Measurements from ENCODE around the gene CHRNB4.

CHRNB4 gene

DNA sequence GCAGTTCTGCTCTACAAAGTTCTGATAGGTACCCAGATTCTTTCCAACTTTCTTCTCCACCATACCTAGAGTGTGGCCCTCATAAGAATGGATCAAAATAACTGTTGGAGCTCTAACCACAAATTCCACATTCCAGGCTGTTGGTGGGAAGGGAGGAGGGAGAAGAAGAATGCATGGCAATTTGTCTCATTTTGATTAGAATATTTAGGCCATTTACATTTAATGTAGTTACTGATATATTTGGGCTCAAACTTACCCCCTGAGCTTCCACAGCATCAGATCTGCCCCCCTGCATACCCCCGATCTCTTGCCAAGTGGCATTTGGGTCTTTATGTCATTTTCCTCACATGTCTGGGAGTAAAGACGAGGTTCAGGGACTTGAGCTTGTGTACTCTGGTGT is 7.7 kb downstream of the CHRNB4 start:
- no peak for DNase-seq (ENCODE audit: low read depth)

DNA sequence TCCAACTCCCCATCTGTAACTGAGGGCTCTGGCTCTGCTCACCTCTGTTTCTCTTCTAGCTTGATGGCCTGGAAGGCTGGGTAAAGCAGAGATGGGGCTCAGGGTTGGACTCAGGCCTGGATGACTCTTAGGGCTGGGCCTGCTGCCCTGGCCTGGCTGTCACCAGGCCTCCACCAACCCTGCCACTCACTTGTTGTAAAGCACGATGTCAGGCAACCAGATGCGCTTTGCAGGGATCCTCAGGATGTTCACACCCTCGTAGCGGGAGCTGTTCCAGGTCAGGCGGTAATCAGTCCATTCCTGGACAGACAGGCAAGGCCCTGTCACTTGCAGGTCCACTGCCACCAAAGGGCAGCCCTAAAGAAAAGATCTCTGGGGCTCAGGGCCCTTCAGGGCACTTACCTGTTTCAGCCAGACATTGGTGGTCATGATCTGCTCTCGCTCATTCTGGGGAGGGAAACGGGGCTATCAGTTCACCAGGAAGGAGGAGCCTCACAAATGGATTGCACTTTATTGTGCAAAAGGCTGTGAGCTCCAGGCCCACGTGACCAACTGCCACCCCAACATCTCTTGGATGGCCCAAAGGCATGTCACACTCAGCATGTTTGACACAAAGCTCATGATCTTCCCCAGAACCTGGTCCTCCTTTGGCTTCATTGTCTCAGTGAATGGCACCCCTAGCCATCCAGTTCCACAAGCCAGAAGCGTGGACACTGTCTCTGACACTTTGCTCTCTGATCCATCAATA is 9.9 kb downstream of the CHRNB4 start:
- DNase-seq (ENCODE audit: low read depth), result no peak

GRCh38 chr15:78629716-78630065 is 11.3 kb downstream of the CHRNB4 start:
- no peak for DNase-seq (ENCODE audit: low read depth)

DNA sequence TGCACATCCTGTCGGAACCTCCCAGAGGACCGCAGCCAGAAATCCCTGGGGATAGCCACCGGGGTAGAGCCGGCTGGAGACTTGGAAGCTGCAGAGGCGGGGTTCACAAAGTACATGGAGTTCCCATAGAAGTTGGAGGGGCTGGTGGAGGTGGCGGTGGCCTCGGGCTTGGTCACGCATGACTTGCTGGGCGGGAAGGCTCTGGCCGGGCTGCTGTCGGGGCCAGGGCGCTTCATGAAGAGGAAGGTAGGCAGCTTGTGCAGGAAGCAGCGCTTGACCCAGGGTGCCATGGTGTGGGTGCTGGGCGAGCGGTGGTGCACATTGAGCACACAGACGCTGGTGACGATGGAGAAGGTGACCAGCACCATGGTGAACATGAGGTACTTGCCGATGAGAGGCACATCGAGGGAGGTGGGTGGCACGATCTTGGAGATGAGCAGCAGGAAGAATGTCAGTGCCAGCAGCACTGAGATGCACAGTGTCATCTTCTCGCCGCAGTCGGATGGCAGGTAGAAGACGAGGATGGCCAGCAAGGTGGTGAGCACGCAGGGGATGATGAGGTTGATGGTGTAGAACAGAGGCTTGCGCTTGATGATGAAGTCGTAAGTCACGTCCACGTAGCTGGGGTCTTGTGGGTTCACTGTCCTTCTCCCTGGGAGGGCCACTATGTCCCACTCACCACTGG is 11.8 kb downstream of the CHRNB4 start:
- no peak for DNase-seq (ENCODE audit: low read depth)

DNA sequence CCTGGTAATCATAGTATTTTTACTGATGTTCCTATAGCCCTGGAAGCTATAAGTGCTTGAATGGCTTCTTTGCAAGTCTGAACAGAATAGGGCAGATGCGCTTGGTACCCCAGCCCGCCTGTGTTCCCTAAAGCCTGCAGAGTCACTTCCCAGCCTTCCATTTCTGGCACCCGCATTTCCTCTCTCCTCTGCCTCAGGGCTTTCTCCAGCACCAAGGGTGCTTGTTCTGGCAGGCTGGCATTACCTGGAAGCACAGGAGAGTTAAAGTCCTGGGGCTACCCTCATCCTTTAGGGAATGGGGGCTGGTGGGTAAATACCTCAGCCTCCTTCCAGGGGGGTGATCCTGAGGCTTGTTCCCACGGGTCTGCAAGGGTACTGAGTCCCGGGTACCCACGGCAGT is 12.8 kb downstream of the CHRNB4 start:
- DNase-seq (ENCODE audit: low read depth), result no peak

- no peak for DNase-seq (ENCODE audit: low read depth)
These were observed 13.7 kb downstream of the CHRNB4 start for GRCh38 chr15:78627348-78627747.

GRCh38 chr15:78626381-78626995 is 14.5 kb downstream of the CHRNB4 start:
- no peak for DNase-seq (ENCODE audit: low read depth)

DNA sequence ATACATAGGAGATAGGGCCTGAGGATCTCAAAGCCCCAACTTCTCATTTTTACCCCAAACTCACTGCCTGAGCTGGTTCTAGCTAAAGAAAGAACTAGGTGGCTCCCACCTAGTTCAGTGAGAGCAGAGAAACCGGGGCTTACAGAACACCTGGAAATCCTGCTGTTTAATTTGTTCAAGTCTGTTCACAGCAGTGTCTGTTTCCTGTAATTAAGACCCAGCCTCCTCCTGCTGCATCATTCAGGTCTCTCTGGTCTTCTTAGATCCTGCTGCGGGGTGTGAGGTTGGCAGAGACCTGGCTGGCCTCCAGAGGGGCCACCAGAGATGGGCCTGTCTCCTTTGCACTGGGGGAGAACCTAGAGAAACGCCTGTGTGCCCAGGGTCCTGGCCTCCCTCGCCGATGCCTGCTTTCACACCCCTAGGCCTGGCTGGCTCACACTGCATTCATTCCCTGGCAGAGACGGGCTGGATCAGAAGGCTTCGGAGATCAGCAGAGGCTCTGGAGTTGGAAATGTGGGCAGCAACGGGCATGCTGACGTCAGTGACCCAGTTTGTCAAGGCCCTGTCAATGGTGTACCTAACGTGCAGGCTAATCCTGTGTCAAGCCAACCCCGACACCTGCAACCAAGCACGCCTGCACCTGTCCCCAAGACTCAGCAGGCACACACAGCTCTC is 15.3 kb downstream of the CHRNB4 start:
- DNase-seq (ENCODE audit: low read depth), result no peak

GRCh38 chr15:78624651-78625590 is 16.1 kb downstream of the CHRNB4 start:
- no peak for DNase-seq (ENCODE audit: low read depth)

DNA sequence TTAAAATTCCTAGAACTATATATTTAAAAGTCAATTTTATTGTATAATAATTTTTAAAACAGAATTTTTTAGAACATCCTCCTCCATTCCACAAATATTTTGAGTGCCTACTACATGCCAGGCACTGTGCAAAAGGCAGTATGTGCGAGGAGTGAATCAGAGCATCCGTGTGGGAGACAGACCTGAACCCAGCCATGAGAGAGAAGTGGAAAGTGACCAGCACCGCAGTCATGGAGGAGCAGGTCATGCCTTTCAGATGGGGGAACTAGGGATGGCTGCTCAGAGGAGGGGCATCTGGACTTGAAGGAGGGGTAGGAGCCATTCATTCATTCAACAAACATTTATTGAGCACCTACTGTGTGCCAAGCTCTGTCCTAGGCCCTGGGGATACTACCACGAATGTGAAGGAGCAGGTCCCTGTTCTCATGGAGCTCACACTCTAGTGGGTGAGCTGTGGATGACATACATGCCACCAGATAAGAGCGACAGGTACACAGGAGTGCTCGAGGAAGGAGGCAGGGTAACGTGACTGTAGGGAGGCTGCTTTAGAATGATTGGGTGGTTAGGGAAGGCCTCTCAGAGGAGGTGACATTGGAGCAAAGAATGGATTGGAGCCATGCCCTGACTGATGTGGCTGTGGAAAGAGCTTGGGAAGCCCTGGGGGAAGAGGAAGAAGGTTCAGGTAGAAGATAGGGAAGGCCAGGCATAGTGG is 17.1 kb downstream of the CHRNB4 start:
- DNase-seq (ENCODE audit: low read depth), result no peak

DNA sequence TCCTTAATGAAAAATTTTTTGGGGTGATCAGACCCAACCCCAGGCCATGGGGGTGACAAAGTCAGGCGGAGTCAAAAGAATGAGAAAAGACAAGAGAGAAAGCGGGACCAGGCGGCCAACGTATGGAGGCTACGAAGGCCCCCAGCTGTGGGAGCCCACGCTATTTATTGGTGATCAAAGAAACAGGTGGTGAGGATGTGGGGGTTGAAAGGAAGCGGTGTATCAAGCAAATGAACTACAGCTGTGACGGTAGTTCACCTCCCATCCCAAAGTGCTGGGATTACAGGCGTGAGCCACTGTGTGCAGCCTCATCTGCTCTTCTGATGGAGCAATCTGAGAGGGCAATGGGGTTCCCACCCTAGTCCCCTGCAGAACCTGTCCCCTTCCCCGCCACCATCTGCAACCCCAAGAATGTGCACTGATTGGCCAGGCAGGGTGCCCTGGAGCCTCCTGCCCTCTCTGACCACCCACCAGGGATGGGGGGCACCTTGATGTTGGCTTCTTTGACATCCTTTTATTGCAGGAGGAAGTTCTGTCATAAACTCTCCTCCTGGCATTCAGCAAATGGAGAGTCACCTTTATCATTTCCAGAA is 19.1 kb downstream of the CHRNB4 start:
- no peak for DNase-seq (ENCODE audit: low read depth)

DNA sequence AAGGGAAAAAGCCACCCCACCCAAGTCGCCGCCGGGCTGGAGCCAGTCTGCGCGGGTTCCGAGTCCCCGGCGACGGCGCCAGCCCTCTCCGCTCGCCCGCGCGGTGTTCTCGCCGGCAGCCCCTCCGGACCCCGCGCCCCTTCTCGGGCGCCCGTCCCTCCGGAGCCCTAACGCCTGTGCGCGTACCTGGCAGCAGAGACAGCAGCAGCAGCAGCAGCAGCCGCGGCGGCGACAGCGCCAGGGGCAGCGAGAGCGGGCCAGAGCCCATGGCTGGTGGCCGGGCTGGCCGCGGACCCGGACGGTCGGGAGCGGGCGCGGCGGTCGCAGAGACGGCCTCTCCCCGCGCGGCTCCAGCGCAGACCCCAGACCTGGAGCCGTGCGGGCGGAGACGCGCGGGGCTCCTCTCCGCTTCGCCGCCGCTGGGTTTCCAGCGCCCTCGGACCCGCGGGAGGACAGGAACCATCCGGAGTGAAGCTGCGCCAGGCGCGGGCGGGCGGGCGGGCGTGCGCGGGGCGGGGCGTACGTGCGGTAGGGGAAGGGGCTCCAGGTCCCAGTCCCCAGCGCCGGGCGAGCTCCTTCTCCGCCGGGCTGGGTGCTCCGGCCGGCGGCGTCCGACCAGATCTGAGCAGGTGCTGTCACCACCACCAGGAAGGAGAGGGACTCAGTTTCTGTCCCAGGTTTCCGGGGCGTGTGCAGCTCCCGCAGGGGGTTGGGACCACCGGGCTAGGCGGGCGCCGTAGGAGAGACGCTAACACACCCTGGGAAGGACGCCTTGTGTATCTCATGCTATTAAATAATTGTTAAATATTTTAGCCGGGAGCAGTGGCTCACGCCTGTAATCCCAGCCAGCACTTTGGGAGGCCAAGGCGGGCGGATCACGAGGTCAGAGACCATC is 20.2 kb downstream of the CHRNB4 start, which contains the start of gene CHRNA3:
Gene CHRNA3 (minus strand): TSS at position 470 of the 895 bp plus-strand sequence. CDS start 202 bp downstream, at position 268.
- no peak for DNase-seq (ENCODE audit: low read depth)

- DNase-seq (ENCODE audit: low read depth), result no peak
These were observed 20.9 kb downstream of the CHRNB4 start for GRCh38 chr15:78620021-78620526.

DNA sequence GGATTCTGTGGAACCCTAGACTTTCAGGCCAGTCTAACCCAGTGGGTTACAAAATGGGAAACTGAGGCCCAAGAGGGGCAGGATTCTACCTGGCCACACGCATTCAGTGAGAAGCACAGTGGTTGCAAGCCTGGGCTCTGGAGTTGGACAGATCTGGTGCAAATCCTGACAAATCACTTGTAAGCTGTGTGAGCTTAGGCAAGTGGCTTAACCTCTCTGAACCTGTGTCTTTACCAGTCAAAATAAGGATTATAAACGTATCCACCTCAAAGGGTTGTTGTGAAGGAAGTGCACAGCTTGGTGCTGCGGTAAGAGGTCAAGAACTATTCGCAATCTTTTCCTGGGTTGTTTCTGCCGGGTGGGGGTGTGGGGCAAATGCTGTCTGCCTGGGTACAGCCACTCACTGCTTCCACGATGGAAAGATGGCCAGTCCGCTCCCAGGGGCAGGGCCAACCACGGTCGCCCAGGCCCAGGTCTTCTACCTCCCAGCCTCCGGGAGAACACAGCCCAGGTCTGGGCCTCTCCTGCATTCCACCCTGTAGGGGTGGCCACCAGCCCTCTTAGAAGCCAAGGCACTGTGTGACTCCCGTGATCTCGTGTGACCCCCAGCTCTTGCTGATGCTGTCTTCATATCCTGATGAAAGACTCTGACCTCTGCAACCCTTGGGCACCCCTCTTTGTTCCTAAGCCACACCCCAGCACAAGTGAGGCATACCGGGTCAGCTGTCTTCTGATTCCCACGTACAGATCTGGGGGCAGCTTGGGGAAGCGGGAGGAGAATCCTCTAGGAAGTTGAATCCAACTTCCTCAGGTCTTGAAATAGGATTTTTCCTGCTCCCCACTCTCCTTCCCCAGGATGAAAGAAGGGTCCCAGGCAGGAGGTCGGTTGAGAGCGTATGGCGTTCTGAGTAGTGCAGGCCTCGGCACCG is 21.7 kb downstream of the CHRNB4 start:
- no peak for DNase-seq (ENCODE audit: low read depth)

GRCh38 chr15:78618490-78618934 is 22.5 kb downstream of the CHRNB4 start:
- DNase-seq (ENCODE audit: low read depth), result peak; percentile 71

DNA sequence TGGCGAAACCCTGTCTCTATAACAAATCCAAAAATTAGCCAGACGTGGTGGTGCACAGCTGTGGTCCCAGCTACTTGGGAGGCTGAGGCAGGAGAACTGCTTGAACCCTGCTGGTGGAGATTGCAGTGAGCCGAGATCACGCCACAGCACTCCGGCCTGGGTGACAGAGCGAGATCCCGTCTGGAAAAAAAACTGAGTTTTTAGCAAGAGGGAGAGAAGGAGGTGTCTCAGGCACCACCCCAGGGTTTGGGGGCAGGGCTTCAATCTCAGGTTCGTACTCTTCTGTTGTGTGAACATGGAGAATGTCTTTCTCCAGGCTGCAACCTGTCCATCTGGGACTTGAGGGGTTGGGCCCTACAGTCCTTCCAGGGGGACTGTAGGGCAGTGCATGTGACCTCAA is 22.9 kb downstream of the CHRNB4 start:
- DNase-seq (ENCODE audit: low read depth), result no peak

GRCh38 chr15:78617516-78617915 is 23.5 kb downstream of the CHRNB4 start:
- DNase-seq (ENCODE audit: low read depth), result no peak

DNA sequence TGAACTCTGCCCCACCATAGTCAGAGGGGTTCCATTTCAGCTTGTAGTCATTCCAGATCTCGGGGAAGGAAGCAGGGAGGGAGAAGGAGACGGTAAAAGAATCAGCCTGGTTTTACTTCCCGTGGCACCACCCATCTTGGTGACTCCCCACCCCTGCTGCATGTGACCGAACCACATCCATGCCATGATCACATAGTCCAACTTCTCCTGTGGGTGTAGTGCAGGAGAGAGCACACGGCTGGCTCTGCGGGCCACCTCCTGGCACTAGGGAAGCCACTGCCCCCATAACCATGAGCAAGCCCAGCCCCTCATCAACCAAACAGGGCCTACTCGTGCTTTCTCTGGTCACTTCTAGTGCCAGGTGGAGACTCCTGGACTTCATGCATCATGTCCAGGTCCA is 23.9 kb downstream of the CHRNB4 start:
- no peak for DNase-seq (ENCODE audit: low read depth)
